ENCODE data around the gene PTPN11.
"Not testable (repeated sequence)": the region's sequence is repeated elsewhere in the genome, so short reads cannot be mapped to it uniquely, and the experiment has no call there.

The PTPN11 gene

DNA sequence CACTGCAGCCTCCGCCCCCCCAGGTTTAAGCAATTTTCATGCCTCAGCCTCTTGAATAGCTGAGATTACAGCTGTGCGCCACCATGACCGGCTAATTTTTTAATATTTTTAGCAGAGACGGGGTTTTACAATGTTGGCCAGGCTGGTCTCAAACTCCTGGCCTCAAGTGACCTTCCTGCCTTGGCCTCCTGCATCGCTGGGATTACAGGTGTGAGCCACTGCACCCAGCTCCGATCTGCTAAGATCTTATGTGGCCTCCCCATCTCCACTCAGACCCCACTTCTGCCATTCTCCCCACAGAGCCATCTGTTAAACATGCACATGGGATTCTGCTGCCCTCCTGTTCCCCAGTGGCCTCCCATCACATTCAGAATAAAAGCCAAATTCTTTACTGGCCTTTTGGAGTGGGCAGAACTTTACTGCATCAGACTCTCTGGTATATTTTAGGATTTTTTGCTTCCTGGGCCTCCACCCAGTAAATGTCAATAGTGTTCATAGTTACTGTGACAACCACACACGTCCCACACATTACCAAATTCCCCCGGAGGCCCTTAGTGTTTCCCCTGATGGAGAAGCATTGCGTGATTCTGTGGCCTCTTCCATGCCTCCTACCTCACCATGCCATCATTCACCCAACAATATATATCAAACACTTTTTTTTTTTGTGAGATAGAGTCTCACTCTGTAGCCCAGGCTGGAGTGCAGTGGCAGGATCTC is 96.3 kb downstream of the PTPN11 start:
- DNase-seq (ENCODE audit: low spot score), result peak; percentile 22

DNA sequence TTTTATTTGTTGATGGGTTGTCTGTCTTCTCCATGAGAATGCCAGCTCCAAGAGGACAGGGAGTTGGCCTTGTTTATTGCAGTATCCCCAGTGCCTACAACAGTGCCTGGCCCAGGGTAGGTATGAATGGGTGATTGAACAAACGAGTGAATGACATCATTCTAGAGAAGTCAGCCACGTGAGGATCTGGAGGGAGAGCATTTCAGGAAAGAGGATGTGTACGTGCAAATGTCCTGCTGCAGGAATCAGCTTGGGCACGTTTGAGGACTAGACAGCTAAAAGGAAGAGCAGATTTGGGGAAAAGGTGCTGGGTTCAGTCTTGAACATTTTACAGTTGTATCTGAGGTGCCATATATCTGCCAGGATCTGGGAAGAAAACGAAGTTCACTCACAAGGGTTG is 97.1 kb downstream of the PTPN11 start:
- no peak for DNase-seq (ENCODE audit: low spot score)

DNA sequence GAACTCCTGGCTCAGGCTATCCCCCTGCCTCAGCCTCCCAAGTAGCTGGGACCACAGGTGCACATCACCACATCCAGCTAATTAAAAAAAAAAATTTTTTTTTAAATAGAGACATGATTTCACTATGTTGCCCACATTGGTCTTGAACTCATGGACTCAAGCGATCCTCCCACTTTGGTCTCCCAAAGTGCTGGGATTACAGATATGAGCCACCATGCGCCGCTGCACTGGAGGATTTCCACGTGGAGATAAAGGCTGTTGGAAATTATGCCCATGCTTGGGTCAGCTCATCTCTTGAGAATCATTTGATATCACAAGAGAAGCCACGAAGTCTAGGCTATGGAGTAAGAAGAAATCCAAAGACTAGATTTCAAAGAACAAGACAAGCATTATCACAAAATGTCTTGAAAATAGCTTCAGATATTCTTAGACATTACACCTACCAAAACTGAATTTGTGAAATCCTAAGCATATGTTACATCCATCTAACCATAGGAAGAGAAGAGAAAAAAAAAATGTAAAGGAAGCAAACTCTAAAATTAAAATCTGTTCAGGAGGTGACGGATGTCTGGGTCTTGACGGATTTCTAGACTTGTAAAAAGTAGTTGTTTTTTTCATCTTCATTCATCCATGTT is 99.1 kb downstream of the PTPN11 start:
- no peak for DNase-seq (ENCODE audit: low spot score)

DNA sequence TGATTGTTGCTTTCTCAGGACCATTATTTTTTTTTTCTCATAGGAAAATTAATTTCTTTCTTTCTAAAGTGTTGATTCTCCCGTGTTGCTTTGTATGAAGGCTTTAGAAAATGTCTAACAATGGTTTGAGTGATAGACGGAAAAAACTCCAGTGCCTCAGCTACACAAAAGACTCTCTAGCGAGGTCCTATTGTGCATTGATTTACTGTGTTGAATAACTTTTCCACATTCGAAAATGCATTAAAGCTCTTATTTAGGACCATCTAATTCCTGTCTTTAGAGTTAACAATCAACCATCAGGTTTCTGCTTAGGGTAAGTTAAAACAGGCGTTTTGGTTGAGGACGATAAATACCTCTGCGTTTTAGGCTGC is 99.6 kb downstream of the PTPN11 start:
- no peak for DNase-seq (ENCODE audit: low spot score)

DNA sequence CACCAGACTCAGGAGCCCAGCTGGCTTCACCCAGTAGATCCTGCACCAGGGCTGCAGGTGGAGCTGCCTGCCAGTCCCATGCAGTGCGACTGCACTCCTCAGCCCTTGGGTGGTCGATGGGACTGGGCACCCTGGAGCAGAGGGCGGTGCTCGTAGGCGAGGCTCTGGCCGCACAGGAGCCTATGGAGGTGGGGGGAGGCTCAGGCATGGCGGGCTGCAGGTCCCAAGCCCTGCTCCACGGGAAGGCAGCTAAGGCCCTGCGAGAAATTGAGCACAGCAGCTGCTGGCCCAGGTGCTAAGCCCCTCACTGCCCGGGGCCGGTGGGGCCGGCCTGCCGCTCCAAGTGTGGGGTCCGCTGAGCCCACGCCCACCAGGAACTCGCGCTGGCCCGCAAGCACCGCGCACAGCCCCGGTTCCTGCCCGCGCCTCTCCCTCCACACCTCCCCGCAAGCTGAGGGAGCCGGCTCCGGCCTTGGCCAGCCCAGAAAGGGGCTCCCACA is 101.1 kb downstream of the PTPN11 start:
- not testable (repeated sequence) for DNase-seq (ENCODE audit: low spot score)

DNA sequence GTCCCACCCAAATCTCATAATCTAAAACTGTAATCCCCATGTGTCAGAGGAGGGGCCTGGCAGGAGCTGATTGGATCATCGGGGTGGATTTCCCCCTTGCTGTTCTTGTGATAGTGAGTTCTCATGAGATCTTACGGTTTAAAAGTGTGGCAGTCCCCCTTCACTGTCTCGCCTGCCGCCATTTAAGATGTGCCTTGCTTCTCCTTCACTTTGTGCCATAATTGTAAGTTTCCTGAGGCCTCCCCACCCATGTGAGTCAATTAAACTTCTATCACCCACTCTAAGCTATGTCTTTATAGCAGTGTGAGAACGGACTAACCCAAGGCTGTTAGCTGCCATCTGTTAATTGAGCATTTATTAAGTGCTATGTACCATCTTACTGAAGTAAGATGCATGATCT is 105.1 kb downstream of the PTPN11 start:
- DNase-seq (ENCODE audit: low spot score), result no peak

DNA sequence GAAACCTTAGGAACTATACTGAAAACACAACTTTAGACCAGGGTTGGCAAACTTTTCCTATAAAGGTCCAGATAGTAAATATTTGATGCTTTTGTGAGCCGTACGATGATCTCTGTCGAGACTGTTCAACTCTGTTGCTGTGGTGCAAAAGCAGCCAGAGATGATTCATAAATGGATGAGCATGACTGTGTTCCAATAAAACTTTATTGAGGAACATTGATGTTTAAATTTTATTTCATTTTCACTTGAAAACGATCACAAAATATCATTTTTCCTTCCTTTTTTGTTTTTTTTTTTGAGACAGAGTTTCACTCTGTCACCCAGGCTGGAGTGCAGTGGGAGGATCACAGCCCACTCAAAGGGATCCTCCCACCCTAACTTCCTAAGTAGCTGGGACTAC is 105.5 kb downstream of the PTPN11 start:
- no peak for DNase-seq (ENCODE audit: low spot score)

DNA sequence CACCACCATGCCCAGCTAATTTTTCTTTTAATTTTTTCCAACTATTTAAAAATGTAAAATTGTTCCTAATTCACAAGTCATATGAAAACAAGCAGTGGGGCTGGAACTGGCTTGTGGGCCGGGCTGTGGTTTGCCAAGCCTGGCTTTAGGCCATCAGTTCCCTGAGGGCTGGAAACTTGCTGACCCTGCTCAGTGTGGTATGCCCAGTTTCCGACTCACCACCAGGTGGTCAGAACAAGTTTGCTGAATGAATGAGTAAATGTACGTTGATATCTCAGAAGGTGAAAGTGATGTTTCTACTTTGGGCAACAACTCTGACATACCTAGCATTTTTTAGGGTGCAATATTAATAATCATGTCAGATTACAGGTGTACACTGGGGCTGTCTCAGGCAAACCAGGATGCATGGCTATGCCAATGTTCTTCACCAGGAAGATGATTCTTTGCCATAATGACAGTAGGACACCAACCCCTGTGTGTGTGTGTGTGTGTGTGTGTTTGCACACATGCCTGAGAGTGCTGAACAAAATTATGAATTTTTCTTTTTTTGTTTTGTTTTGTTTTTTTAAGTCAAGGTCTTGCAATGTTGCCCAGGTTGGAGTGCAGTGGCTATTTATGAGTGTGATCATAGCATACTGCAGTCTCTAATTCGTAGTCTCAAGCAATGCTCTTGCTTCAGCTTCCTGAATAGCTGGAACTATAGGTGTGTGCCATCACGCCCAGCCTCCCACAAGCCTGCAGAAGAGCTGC is 106.1 kb downstream of the PTPN11 start:
- peak; percentile 18 for DNase-seq (ENCODE audit: low spot score)

DNA sequence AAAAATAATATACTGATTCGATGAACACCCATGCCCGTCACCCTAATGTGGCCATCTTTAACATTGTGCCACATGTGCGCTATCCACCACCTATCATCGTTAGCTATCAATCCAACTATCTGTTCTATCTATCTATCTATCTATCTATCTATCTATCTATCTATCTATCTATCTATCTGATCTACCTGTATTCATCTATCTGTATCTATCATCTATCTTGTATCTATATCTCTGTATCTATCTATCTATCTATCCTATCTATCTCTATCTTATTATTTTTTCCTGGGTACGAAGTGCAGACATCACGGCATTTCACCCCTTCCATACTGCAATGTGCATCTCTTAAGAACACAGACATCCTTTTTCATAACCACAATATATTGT is 106.7 kb downstream of the PTPN11 start:
- DNase-seq (ENCODE audit: low spot score), result no peak

DNA sequence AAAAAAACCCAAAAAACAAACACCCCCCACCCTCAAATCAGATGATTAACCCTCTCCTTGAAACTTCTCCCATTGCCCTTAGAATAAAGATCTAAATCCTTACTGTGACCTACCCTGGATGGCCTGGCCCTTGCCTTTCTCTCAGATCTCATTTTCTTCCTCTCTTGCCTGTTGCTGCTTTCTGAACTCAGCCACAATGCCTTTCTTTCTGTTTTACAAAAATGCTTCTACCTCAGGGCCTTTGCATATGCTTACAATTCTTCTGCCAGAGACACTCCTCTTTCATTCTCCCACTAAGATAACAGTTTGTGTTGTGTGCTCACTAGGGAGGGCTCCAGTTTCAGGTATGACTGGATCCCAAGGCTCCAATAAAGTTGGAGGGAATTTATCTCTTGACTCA is 108.3 kb downstream of the PTPN11 start:
- no peak for DNase-seq (ENCODE audit: low spot score)

DNA sequence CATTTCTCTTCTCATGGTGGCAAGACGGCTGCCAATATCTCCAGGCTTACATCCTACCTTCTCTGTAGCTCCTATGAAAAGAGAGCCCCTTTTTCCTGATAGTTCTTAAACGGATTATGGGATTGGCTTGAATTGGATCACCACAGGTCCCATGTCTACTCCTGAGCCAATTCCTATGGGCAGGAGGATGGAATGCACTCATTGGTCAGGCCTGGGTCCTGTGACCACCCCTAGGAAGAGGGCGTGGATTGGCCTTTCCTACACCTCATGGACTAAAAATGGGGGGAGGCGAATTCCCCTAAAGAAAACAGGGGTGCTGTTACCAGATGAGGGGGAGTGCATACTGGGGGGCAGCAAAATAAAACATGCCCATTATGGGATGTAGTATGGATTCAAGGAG is 108.8 kb downstream of the PTPN11 start:
- no peak for DNase-seq (ENCODE audit: low spot score)

DNA sequence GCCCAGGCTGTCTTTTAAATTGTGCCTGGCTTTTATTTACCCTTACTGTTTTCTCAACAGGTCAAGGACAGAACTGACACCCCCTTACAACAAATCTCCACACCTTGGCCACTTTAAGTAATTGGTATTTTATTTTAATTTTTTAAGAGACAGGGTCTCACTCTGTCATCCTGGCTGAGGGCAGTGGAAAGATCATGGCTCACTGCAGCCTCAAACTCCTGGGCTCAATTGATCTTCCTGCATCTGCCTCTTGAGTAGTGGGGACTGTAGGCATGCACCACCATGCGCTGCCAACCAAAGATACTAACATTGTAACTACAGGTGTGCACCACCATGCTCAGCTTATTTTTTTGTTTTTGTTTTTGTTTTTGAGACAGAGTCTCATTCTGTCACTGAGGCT is 109.8 kb downstream of the PTPN11 start:
- DNase-seq (ENCODE audit: low spot score), result no peak

DNA sequence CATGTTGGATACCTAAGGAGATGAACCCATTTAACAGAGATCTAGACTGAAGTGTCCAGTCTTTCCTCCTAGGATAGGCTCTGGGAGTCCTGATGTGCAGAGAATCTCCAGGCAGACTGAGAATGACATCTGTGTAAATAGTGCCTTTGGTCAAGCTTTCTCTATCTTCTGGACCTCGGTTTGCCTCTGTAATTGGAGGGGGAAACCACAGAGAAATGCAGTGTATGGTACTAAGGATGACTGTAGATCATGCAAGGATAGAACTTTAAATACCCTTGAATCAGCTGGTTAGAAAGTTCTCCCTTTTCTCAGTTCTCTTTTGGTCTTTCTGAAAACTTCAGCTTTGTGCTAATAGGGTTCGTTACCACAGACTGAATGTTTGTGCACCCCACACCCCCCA is 112.2 kb downstream of the PTPN11 start:
- no peak for DNase-seq (ENCODE audit: low spot score)

DNA sequence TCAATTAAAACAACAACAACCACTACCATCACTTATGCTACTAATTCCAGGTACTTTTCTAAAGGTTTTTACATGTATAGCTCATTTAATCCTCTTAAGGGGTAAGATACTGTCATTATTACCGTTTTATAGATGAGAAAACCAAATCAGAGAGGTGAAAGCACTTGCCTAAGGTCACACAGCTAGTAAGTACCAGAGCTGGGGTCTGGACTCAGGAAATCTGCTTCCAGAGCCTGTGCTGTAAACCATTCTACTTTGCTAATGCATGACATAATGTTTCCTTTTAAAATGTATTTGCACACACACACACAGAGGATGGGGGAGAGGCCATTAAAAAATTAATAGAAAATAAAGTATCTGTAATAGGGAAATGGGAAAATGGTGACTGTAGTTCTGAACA is 113.4 kb downstream of the PTPN11 start:
- no peak for DNase-seq (ENCODE audit: low spot score)

DNA sequence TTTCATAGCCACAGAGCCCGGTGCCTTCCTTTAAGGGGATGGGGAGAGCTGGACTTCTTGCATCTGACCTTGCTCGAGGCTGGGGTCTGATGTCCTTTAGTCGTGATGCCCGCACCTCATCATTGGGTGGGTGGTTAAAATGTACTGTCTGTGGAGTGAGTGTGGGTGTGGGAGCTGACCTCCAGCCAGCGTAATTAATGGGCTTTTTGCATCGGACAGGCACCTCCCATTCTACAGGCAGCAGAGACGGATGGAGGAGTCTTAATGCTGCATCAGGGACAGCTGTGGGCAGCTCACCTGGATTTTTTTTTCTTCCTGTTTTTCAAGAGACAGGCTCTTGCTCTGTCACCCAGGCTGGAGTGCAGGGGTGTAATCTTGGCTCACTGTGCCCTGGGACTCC is 114.8 kb downstream of the PTPN11 start:
- DNase-seq (ENCODE audit: low spot score), result no peak

DNA sequence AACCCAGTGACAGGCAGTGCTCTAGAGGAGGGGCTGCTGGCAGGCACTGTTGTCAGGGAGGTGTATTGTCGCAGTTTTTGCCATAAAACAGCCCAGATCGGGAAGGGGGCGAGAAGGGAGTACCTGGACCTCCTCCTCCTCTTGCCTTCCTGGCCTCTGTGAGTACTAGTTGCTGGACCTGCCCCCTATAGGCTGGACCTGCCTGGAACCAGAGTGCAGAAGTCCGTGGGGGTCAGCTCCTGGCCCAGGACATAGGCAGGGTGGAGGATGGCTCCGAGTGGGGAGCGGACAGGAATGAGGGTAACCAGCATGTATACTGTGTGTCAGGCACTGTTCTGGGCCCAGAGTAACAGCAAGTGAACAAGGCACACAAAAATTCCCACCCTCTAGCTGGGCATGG is 116.3 kb downstream of the PTPN11 start:
- no peak for DNase-seq (ENCODE audit: low spot score)

DNA sequence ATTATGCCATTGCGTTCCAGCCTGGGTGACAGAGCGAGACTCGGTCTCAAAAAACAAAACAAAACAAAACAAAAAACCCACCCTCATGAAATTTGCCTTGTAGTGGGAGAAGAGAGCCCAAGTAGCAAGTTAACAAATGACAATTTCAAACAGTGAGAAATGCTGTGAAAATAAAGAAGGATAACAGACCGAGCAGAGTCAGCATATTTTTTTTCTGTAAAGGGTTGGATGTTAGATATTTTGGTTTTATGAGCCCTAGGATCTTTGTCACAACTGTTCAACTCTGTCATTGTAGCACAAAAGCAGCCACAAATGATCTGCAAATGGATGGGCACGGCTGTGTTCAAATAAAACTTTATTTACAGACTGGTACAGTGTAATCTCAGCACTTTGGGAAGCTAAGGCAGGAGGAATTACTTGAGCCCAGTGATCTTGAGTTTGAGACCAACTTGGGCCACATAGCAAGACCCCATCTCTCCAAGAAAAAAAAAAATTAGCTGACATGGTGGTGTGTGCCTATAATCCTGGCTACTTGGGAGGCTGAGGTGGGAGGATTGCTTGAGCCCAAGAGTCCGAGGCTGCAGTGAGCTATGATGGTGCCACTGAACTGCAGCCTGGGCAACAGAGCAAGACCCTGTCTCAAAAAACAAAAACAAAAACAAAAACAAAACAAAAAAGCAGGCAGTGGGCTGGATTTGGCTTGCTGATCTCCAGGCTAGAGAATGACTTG is 117.1 kb downstream of the PTPN11 start:
- no peak for DNase-seq (ENCODE audit: low spot score)

DNA sequence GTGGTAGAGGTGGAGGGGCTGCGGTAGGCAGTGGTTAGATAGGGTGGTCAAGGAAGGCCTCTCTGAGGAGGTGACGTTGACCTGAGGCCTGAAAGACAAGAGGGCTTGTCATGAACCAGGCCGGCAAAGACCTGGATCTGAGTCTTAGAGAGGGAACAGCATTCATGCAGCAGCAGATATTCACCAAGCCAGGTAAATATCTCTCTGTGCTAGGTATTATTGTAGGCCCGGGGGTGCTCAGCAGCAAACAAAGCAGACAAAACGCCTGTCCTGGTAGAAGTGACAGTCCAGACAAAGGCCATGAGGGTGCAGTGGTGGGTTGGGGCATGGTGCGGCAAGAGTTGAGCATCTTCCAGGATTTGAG is 117.6 kb downstream of the PTPN11 start:
- no peak for DNase-seq (ENCODE audit: low spot score)

DNA sequence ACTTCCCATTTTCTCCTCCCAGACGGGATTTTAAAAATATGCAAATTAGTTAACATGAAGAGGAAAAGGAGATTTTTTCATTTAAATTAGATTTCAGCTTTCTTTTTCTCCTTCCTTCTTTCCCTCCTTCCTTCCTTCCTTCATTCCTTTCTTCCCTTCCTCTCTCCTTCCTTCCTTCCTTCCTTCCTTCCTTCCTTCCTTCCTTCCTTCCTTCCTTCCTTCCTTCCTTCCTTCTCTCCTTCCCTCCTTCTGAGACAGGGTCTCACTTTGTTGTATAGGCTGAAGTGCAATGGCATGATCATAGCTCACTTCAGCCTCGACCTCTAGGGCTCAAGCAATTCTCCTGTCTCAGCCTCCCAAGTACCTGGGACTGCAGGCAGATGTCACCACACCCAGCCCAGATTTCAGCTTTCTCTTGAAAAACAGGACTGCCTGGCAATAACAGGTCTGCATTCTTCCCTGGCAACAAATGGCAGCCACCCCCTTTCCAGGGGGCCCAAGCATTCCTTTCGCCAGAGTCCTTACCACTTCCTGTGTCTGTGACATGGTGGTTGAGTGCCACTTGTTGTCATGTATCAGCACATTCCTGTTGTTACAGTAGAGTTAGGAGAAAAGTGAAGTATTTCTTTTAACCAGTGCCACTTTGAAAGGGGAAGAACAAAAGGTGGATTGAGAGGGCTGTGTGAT is 119.1 kb downstream of the PTPN11 start:
- DNase-seq (ENCODE audit: low spot score), result peak; percentile 61

DNA sequence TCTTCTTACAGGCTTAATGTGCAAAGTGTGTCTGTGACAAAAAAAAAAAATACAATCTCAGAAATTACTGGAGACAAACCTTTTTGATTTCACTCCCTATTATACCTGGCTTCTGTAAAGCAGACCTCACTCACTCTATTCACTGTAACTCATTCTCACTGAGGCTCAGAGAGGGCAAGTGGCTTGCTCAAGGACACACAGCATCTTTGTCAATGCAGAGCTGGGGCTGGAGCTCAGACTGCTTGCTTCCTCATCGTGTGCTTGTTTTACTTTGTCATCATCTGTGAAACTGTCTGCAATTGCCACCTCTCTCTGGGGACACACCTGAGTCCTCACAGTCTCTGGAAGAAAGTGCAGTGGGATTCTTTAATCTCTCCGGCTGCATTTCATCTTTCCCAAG is 120.0 kb downstream of the PTPN11 start:
- DNase-seq (ENCODE audit: low spot score), result no peak

DNA sequence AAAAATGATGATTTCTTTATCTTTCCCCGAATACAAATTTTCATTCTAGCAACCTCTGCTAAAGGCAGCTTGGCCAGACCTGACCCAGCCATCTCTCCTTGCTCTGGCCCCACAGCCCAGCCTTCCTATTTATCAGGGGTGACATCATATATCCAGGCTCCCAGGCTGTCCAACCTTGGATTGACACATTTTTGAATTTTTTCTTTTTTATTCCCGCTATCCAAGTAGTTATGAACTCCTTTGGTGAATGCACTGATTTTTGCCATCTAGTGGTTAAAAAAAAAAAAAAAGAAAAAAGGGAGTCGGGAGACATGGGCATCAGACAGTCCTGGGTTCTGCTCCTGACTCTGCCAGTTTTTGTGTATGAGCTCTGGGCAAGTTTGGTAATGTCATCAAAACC is 120.5 kb downstream of the PTPN11 start:
- DNase-seq (ENCODE audit: low spot score), result no peak

DNA sequence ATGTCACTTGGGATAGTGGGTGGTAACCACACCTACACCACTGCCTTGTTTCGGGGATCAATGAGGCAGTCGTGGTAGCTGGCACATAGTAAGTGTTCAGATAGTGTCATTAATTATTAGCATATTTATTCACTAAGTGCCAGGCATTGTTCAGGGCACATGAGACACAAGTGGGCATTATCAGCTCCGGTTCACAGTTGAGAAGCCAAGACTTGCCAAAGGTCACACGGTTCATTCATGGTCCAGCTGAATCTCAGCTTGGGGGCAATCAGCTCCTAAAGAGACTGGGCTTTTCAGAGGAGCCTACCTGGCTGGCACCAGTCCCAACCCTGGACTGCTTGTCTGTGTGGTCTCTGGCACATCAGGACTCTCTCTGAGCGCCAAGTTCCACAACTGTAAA is 121.3 kb downstream of the PTPN11 start:
- DNase-seq (ENCODE audit: low spot score), result no peak

Measured in AG08395 (cell line).